Vagina (tissue), 2 donors: ENCODE data around the gene TSC1.

ENCODE experiments used
- CTCF ChIP-seq, 3 experiments: fragments of 450-650 bp in 2 of 3; fragments of 200-600 bp in 1 of 3; sonication (generic) in 1 of 3; IDR thresholded peaks; one replicate each; pipeline ENCODE4 v1.5.1; 2017 to 2019; ENCODE audit warnings: antibody characterized with exemption in 3 of 3, mild to moderate bottlenecking in 2 of 3, moderate library complexity in 2 of 3
- POLR2A ChIP-seq, 2 donors: fragments of 450-650 bp; IDR thresholded peaks; one replicate each; pipeline ENCODE4 v1.6.1; 2017; ENCODE audit warnings: antibody characterized with exemption in 2 of 2, mild to moderate bottlenecking in 2 of 2, moderate library complexity in 2 of 2

DNA sequence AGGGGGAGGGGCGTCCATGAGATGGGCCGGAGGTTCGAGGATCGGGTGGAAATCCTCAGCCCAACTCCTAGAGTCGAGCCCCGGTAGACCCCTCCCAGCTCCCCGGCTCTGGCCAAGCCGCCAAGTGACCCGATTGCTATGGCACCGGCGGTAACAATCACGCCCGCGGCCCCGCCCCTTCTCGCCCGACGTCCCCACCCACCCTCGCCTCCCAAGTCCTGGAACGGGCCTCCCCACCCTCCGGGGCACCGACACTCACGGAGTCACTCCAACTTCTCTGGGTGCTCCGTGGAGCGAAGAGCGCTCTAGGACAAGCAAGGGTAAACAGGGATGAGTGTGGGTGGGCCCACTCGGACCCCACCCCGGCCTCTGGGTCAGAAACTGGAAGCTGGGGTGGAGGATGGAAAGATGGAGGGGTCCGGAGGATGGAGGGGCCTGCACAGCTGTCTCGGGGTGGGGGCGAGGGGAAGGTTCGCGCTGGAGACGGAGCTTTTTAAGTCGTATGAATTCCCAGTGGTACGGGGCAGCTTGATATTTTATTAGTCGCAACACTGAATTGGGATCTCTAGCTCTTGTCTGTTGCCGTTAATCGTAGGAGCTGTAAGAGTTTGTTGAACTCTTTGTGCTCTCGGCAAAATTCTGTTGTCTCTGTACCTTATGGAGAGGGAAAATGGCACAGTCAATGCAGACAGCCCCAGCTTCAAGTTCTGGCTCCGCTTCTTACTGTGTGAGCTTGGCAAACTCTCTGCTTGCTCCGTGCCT, 65.5 kb downstream of the TSC1 start, which contains the start of gene SPACA9:
- TF ChIP-seq CTCF (IDR thresholded peaks at IDR 0.05) (no peak), POLR2A (IDR thresholded peaks at IDR 0.05) (no peak)
